Subcutaneous abdominal adipose tissue (tissue), 5 donors: ENCODE data around the gene ZNRF1.

Experiments used
- H3K27ac ChIP-seq: one replicate; pipeline ENCODE4 v1.7.0; 2013; ENCODE audit warnings: low read depth, mild to moderate bottlenecking, inconsistent platforms, low read length, moderate library complexity
- H3K27me3 ChIP-seq, 5 donors: one replicate each; pipeline ENCODE4 v1.7.0; 2013; ENCODE audit warnings: low read length in 5 of 5, inconsistent platforms in 1 of 5; ENCODE audit not compliant: control insufficient read depth in 5 of 5, insufficient read depth in 4 of 5
- H3K36me3 ChIP-seq, 5 donors: one replicate each; pipeline ENCODE4 v1.7.0; 2013; ENCODE audit warnings: low read length in 5 of 5; ENCODE audit not compliant: control insufficient read depth in 5 of 5, insufficient read depth in 5 of 5
- H3K4me1 ChIP-seq, 5 donors: one replicate each; pipeline ENCODE4 v1.7.0; 2013; ENCODE audit warnings: low read length in 5 of 5, mild to moderate bottlenecking in 3 of 5, moderate library complexity in 1 of 5; ENCODE audit not compliant: control insufficient read depth in 5 of 5, insufficient read depth in 5 of 5
- H3K4me3 ChIP-seq, 5 donors: one replicate each; pipeline ENCODE4 v1.7.0; 2013; ENCODE audit warnings: low read length in 5 of 5, low read depth in 1 of 5
- H3K9ac ChIP-seq, 5 donors: one replicate each; pipeline ENCODE4 v1.7.0; 2013; ENCODE audit warnings: low read length in 5 of 5, mild to moderate bottlenecking in 4 of 5, moderate library complexity in 3 of 5
- H3K9me3 ChIP-seq, 5 donors: one replicate each; pipeline ENCODE4 v1.7.0; 2013; ENCODE audit warnings: low read length in 5 of 5; ENCODE audit not compliant: control insufficient read depth in 5 of 5
- donor health status: healthy.
- donor health status: healthy.
- donor health status: healthy.
- donor health status: healthy.
- donor health status: healthy.

Gene ZNRF1

GRCh38 chr16:75151798-75152197 lies 153.0 kb downstream of the ZNRF1 start:
- peaks cover 4 to 9% (median 6%) of the 10 kb centered on the region in 5 donors for H3K36me3 ChIP-seq
- no peak overlapping the region for H3K27ac ChIP-seq
- peaks cover 2 to 8% (median 6%) of the 10 kb centered on the region in 5 donors for H3K4me1 ChIP-seq
- H3K9ac ChIP-seq: no peak overlapping the region
- no peak overlapping the region for H3K4me3 ChIP-seq
- H3K9me3 ChIP-seq: peaks cover 3 to 22% (median 12%) of the 10 kb centered on the region in 5 donors
- H3K27me3 ChIP-seq: no peaks in the 10 kb centered on the region

- peaks cover 2 to 8% (median 6%) of the 10 kb centered on the region in 5 donors for H3K4me1 ChIP-seq
- peaks cover 5 to 9% (median 6%) of the 10 kb centered on the region in 5 donors for H3K36me3 ChIP-seq
- no peak overlapping the region for H3K9ac ChIP-seq
- H3K27ac ChIP-seq: no peak overlapping the region
- no peak overlapping the region for H3K4me3 ChIP-seq
- no peaks in the 10 kb centered on the region for H3K27me3 ChIP-seq
- H3K9me3 ChIP-seq: peaks cover 3 to 22% (median 12%) of the 10 kb centered on the region in 5 donors
Observed at GRCh38 chr16:75152635-75153034, 153.8 kb downstream of the ZNRF1 start.

- Histone ChIP-seq H3K27me3 (no peaks in the 10 kb centered on the region), H3K27ac (no peak overlapping the region), H3K4me3 (no peak overlapping the region), H3K9ac (no peak overlapping the region), H3K9me3 (no peaks in the 10 kb centered on the region), H3K36me3 (peaks cover 3 to 11% (median 5%) of the 10 kb centered on the region in 5 donors), H3K4me1 (no peaks in the 10 kb centered on the region)
Observed at GRCh38 chr16:75160386-75160785, 161.6 kb downstream of the ZNRF1 start.
